ENCODE measurements around the gene GIMAP5. TPM values are rescaled to one million over a fixed set of nuclear protein-coding genes. Genes with fewer than 3 reads are reported as not detected.

Gene GIMAP5
- total RNA-seq (ENCODE audit: low replicate concordance), result not detected in 2 replicates

DNA sequence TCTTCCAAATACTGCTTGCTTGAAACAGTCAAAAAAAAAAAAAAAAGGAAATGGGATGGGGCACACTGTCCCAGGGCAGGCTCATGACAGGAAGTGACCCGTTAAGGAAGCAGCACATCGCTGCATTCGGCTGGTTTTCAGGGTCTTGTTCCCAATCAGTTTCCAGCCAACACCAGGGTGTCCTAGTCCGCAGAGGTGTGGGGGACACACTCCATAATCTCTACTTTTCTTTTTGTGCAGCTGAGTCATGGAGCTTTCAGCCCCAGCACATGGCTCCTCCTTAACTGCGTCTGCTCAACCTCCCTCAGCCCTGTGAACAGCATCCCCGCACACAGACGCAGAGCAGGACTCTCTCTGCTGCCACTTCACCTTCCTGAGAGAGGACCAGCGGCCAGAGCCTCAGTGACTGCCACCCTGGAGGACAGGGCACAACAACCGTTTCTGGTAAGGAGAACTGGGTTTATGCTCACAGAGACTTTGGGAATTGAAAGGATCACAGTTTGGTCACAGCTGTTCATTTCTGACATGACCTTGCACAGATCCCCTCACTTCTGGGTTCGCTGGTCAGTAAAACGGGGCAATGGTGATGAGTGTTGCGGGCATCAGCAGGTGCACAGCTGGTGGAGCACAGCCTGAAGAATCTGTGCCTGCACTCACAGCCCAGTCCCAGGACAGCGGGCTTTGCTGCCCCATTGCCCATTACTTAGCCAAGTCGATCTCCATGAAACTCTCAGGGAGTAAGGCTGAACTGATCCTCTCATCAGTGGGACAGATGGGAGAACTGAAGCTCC is at the start of gene GIMAP5:
Gene GIMAP5, plus strand, starts transcription at position 154 of the 791 bp plus-strand sequence. CDS start 3,467 bp downstream, outside the sequence.
- no peak within 1 kb of the TSS for H3K4me3 ChIP-seq (ENCODE audit: low read depth, low read length)
- TF ChIP-seq, protein P1, sequence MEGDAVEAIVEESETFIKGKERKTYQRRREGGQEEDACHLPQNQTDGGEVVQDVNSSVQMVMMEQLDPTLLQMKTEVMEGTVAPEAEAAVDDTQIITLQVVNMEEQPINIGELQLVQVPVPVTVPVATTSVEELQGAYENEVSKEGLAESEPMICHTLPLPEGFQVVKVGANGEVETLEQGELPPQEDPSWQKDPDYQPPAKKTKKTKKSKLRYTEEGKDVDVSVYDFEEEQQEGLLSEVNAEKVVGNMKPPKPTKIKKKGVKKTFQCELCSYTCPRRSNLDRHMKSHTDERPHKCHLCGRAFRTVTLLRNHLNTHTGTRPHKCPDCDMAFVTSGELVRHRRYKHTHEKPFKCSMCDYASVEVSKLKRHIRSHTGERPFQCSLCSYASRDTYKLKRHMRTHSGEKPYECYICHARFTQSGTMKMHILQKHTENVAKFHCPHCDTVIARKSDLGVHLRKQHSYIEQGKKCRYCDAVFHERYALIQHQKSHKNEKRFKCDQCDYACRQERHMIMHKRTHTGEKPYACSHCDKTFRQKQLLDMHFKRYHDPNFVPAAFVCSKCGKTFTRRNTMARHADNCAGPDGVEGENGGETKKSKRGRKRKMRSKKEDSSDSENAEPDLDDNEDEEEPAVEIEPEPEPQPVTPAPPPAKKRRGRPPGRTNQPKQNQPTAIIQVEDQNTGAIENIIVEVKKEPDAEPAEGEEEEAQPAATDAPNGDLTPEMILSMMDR (IDR thresholded peaks at IDR 0.05; ENCODE audit: insufficient read depth, low read length), result no peak
- DNase-seq (ENCODE audit: low read depth), result no peak

DNA sequence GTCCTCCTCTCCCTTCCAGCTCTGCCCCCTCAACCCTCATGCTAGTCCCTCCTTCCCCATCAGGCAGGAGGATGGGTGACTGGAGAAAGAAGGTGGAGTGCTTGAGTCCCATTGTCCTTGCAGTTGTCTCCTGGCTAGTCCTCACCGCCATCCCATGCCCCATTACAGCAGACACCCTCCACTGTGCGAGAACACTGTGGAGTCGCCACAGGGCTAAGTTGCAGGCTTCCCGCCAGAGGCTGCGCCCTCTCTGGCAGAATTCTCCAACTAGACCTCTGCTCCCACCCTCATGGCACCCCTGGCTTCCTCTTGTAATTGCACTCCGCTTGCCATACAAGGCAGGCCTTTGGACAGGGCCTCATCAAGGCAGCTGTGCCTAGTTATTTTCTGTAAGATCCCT is 48.6 kb upstream of the GIMAP5 start:
- TF ChIP-seq, protein P1 (IDR thresholded peaks at IDR 0.05; ENCODE audit: insufficient read depth, low read length), result no peak
- no peak overlapping the region for H3K4me3 ChIP-seq (ENCODE audit: low read depth, low read length)
- no peak for DNase-seq (ENCODE audit: low read depth)

DNA sequence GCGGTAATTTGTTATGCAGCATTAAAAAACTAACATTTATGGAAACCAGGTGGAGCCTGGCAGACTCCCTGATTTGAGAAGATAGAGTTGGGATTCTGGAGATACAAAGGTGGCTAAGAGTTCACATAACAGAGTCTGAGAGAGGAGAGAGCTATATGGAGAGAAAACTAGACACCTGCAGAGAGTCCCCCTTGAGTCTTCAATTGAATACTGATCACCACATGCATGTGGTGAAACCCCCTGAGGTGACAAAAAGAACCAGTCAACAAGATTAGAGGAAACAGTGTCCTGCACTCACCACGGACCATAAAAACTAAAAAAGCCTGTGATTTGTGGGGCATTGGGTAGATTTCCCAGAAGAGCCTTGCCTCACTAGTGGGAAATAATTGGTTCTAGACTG is 41.6 kb upstream of the GIMAP5 start:
- no peak overlapping the region for H3K4me3 ChIP-seq (ENCODE audit: low read depth, low read length)
- no peak for DNase-seq (ENCODE audit: low read depth)
- TF ChIP-seq, protein P1 (IDR thresholded peaks at IDR 0.05; ENCODE audit: insufficient read depth, low read length), result no peak

DNA sequence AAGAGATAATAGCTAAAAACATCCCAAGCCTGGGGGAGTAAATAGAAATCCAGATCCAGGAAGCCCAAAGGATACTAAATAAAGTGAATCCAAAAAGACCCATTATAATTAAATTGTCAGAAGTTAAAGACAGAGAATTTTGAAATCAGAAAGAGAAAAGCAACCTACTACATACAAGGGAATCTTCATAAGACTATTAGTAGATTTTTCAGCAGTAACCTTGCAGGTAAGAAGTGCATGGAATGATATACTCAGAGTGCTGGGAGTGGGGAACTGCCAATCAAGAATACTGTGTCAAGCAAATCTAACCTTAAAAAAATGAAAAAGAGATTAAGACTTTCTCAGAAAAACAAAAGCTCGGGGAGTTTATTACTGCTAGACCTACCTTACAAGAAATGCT is 34.0 kb upstream of the GIMAP5 start:
- TF ChIP-seq, protein P1 (IDR thresholded peaks at IDR 0.05; ENCODE audit: insufficient read depth, low read length), result no peak
- DNase-seq (ENCODE audit: low read depth), result no peak

DNA sequence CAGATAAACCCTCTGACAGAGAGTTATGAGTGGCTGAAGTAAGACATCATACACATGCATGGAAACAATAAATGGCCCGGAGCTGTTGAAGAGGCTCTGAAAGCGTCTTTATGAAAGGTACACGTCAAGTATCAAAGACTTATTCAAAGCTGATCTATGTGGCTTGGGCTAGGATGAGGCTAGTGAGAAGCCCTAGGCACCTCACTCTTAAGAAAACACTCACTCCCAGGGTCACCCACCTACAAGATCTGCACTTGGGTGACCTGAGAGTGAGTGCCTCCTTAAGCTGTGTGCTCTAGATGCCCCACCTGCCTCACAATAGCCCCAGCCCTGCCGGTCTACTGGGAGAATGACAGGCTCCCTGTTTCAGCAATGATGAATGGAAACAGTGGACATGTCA is 21.9 kb upstream of the GIMAP5 start:
- TF ChIP-seq, protein P1 (IDR thresholded peaks at IDR 0.05; ENCODE audit: insufficient read depth, low read length), result no peak
- H3K4me3 ChIP-seq (ENCODE audit: low read depth, low read length), result no peak overlapping the region
- no peak for DNase-seq (ENCODE audit: low read depth)

More for the DNA sequence above, 34.0 kb upstream of the GIMAP5 start:
- H3K4me3 ChIP-seq (ENCODE audit: low read depth, low read length), result no peak overlapping the region

GRCh38 chr7:150715738-150716137 is 21.5 kb upstream of the GIMAP5 start:
- no peak for DNase-seq (ENCODE audit: low read depth)
- TF ChIP-seq, protein P1 (IDR thresholded peaks at IDR 0.05; ENCODE audit: insufficient read depth, low read length), result no peak
- H3K4me3 ChIP-seq (ENCODE audit: low read depth, low read length), result no peak overlapping the region

All from fibroblast of the aortic adventitia (primary cell).